NCI-H2029 (cell line): ENCODE data around the gene DHRS3.
"Not testable (repeated sequence)": the region's sequence is repeated elsewhere in the genome, so short reads cannot be mapped to it uniquely, and the experiment has no call there.

Experiments
- DNase-seq: peaks from one replicate; lab custom pipeline; 2025; lab: John Stamatoyannopoulos, UW

Gene DHRS3

DNA sequence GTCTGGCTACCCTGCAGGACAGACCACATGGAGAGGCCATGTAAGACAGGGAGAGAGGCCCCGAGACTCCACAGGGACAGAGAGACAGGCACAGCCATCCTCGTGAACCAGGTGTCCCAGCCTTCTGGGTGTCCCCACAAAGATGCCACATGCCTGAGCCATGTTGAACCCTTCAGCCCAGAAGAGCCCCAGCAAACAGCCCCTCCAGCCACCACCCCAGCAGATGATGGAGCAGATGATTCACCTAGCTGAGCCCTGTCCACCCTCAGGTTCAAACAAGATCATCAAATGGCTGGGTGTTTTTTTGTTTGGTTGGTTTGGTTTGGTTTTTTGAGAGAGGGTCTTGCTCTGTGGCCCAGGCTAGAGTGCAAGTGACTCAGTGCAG is 78.7 kb downstream of the DHRS3 start:
- no peak for DNase-seq

DNA sequence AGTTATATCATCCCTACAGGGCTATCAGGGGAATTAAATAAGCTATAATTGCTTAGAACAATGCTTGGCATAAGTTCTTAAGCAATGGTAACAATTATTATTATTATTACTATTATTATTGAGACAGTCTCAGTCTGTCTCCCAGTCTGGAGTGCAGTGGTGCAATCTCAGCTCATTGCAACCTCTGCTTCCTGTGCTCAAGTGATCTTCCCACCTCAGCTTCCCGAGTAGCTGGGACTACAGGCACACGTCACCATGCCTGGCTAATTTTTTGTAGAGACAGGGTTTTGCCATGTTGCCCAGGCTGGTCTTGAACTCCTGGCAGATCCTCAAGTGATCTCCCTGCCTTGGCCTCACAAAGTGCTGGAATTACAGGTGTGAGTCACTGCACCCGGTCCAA is 79.5 kb downstream of the DHRS3 start:
- DNase-seq: not testable (repeated sequence)

DNA sequence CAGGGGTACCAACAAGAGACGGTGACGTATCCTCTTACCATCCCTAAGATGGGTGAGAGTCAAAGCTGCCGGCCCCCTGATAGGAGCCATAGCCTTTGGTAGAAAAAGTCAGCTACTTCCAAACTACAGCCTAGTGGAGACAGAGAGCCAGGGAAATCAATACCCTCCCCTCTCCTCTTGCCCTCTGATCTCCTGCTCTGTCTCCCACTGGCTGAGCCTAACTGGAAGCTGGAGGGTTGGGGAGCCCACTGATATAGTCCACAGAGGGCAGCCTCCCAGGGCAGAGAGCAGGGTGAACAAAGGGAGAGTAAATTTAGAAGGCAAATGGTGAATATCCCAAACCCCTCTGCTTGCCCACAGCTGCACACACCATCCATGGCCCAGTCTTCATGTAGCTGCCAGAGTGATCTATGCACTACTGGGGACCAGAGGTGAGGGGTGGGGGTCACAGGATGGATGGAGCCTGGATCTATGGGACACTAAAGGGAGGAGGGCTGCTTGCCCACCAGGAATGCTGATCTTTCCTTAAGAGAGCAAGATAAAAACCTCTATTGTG is 80.0 kb downstream of the DHRS3 start:
- no peak for DNase-seq

GRCh38 chr1:12537294-12537693 is 80.7 kb downstream of the DHRS3 start:
- DNase-seq: no peak

GRCh38 chr1:12536023-12536639 is 81.9 kb downstream of the DHRS3 start:
- no peak for DNase-seq

DNA sequence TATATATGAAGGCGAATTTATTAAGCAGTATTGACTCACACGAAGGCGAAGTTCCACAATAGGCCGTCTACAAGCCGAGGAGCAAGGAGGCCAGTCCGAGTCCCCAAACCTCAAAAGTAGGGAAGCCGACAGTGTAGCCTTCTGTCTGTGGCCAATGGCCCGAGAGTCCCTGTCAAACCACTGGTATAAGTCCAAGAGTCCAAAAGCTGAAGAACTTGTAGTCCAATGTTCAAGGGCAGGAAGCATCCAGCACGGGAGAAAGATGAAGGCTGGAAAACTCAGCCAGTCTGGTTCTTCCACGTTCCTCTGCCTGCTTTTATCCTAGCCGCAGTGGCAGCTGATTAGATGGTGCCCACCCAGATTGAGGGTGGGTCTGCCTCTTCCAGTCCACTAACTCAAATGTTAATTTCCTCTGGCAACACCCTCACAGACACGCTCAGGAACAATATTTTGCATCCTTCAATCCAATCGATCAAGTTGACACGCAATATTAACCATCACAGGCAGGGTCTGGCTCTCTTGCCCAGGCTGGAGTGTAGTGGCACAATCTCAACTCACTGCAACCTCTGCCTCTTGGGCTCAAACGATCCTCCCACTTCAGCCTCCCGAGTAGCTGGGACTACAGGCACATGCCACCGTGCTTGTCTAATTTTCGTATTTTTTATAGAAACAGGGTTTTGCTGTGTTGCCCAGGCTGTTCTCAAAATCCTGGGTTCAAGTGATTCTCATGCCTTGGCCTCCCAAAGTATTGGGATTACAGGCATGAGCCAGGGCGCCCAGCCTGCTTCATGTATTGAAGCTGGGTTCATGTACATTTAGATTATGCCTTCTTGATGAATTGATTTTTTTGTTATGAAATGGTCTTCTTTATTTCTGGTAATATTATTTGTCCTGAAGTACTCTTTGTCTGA is 85.3 kb downstream of the DHRS3 start:
- no peak for DNase-seq

GRCh38 chr1:12531179-12531499 is 86.9 kb downstream of the DHRS3 start:
- no peak for DNase-seq

DNA sequence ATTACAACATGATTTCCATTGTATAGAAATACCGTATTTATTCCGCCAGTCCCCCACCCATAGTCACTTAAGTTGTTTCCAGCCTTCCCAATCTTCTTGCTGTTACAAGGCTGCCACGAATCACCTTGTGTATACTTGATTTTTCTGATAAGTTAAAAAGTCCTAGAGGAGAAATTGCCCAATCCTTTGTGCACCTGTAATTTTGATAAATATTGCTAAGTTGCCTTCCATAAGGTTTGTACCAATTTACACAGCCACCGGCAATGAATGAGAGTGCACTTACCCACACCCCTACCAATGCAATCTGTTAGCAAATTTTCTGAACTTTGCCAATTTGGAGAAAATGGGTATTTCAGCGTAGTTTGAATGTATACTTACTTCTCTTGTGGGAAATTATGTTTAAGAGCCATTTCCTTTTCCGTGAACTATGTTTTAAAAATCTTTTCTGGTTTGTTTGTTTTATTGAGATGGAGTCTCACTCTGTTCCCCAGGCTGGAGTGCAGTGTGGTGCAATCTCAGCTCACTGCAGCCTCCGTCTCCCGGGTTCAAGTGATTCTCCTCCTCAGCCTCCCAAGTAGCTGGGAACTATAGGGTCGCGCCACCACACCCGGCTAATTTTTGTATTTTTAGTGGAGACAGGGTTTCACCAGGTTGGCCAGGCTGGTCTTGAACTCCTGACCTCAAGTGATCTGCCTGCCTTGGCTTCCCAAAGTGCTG is 87.4 kb downstream of the DHRS3 start:
- DNase-seq: no peak

- no peak for DNase-seq
These were observed 88.3 kb downstream of the DHRS3 start for GRCh38 chr1:12529640-12530174.

DNA sequence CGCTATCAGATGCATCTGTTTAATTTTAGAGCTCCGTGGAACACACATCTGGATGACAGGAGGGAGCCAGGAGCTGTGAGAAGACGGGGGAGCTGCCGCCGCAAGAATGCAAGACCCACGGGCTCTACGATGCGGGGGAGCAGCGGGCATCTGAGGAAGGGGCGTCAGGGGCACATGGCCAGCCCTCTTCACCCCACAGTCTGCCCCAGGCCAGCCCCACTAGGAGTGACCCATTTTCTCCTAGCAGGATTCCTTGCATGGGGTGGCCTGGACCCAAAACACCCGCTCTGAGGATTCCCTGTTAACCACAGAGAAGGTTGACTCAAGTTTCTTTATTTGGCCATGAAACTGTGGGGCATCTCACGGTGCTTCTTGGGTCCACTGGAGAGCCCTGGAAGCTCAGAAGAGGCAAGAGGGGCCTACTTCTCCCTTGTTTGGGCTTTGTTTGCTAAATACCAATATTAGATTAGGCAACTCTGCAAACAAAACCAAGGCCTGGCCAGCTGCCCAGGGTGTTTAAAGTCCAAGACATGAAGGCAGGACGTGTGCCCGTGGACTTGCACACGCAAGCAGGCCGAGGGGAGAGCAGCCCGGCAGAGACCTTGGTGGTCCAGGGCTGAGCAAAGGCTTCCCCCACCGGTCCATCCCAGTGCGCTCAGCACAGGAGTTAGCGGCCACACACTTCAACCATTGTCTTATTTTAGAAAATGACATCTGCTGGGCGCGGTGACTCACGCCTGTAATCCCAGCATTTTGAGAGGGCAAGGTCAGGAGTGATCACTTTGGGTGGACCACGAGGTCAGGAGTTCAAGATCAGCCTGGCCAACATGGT is 89.8 kb downstream of the DHRS3 start:
- peak; percentile 75 for DNase-seq

GRCh38 chr1:12527564-12527963 is 90.4 kb downstream of the DHRS3 start:
- no peak for DNase-seq

DNA sequence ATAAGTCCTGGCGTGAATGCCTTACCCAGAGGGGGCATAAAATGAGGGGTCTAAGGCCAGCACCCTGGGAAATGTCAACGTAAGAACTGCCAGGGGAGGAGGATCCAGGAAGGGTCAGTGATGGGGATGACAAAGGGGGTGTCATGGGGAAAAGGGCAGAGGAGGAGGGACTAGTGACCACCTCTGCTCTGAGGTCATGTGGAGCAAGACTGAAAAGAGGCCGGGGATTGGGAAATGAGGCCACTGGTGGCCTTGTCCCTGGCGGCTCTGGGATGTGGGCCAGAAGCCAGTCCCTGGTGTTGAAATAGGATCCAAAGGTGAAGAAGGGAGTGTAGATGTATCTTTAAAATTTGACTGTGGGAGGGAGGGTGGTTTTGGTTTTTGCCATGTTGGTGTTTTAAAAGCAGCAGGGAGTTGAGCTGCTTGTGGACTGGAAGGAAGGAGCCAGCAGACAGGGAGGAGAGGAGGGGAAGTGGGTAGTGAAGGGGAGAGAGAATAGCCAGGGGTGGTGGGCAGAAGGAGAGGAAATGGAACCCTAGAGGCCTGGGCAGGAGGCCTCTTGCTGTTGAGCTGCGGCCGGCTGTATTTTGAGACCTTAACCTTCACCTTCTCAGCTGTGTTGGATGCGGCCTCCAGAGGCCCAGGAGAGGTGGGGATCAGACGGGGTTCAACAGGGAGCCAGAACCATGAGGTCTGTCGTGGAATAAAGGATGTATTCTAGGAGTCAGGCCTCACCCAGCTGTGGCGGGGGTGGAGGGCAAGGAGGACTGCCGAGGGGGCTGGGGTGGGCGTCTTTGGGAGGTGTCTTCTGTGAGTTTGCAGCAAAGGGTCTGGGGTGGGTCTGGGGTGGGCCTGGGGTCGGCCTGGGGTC is 92.5 kb downstream of the DHRS3 start:
- peak; percentile 1 for DNase-seq

DNA sequence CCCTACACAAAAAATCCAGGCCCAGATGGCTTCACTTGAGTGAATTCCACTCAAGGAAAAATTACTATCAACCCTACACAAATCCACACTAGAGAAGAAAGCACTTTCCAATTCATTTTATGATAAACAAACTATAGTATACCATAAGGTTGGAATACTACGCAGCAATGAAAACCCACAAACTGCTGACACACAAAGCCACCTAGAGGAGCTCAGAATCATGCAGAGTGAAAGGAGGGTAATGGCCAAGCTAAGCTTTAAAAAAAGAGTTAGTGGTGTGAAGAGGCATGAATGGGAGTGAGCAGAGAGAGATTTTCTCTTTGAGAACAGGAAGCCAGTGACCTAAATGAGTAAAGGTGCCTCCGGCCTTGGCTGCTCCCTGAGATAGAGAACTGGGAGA is 93.7 kb downstream of the DHRS3 start:
- no peak for DNase-seq

DNA sequence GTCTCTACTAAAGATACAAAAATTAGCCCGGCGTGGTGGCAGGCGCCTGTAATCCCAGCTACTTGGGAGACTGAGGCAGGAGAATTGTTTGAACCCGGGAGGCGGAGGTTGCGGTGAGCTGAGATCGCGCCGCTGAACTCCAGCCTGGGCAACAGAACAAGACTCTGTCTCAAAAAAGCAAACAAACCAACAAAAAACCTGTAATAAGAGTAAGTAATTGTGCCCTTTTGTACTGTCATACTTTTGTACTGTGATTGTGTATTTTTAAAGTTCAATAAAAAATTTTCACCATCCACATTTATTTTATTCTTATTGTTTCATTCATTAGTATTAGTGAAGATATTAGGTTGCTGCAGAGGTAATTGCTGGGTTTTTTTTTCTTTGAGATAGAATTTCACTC is 95.2 kb downstream of the DHRS3 start:
- DNase-seq: not testable (repeated sequence)

DNA sequence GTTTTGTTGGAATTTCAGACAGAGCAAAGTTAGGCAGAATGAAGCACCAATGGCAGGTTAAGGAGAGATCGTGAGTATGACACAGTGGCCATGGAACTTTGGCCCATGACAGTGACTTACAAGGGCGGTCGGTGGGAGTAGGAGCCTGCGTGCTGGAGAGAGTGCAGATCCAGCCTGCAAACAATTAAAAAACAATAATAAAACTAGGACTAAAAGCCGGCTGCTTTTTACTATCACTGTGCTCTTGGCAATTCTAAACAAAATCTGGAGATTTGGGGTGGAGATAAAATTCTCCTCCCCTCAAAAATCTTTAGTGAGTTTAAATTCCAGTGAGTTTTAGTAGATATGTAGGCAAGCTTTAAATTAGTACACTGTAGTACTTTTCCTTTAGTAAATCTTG is 96.9 kb downstream of the DHRS3 start:
- DNase-seq: no peak

DNA sequence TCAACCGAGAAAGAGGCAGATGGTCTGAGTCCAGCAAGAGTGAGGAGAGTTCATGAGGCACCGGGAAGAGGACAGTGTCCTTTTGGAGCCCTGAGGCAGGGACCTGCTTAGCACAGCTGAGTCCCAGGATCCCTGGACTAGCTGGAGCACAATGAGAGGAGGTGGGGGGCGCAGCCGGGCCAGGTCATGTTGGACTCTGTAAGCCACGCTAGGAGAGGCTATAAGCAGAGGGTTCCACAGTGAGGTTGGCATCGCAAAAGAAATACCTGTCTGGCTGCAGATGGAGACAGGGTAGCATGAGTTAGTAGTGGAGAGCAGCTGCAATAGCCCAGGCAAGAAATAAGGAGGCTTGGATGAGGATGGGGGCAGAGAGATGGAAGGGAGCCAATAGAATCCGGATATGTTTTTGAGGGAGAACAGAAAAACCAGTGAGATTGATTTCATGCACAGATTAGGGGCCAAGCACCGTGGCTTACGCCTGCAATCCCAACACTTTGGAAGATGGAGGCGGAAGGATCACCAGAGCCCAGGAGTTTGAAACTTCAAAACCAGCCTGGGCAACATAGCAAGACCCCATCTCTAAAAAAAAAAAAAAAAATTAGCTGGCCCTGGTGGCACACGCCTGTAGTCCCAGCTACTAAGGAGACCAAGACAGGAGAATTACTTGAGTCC is 98.2 kb downstream of the DHRS3 start:
- DNase-seq: no peak

GRCh38 chr1:12518931-12519692 is 98.9 kb downstream of the DHRS3 start:
- DNase-seq: no peak
